Left lung (tissue), 10 donors: ENCODE results near the gene IGSF5. TPM values are rescaled to one million over a fixed set of nuclear protein-coding genes. Genes with fewer than 3 reads are reported as not detected.
A peak's percentile ranks its signal among the peaks of the same experiment; 100 is the strongest.

Source experiments
- ATAC-seq: fragments of 200-7000 bp; cut with Tn5 transposase; one replicate; pipeline ENCODE4 v1.9.1; 2020; ENCODE audit warnings: moderate library complexity
- DNase-seq, 4 donors: peaks; one replicate each; pipeline ENCODE4 v3.0.0-alpha.2; 2013 to 2020
- H3K27ac ChIP-seq, 2 donors: fragments of 200-600 bp; sonication (generic) in 1 of 2; one replicate each; pipeline versions ENCODE4 v1.5.0 to v1.8.0; 2020 to 2021
- H3K27me3 ChIP-seq, 2 donors: fragments of 200-600 bp; sonication (generic) in 1 of 2; one replicate each; pipeline versions ENCODE4 v1.5.0 to v1.8.0; 2020 to 2021
- H3K36me3 ChIP-seq, 2 donors: fragments of 200-600 bp; sonication (generic) in 1 of 2; one replicate each; pipeline versions ENCODE4 v1.5.0 to v1.8.0; 2020 to 2021
- H3K4me1 ChIP-seq, 2 donors: fragments of 200-600 bp; one replicate each; pipeline ENCODE4 v1.8.0; 2021
- H3K4me3 ChIP-seq, 2 donors: fragments of 200-600 bp; sonication (generic) in 1 of 2; one replicate each; pipeline versions ENCODE4 v1.5.0 to v1.8.0; 2020 to 2021; ENCODE audit warnings: mild to moderate bottlenecking in 1 of 2
- H3K9me3 ChIP-seq, 2 donors: fragments of 200-600 bp; sonication (generic) in 1 of 2; one replicate each; pipeline versions ENCODE4 v1.5.0 to v1.8.0; 2020 to 2021
- intact Hi-C, 2 donors: fragments of 100-400 bp; cut with DNase I; formaldehyde crosslinking; loops; one replicate each; pipeline versions ENCODE4 v1.11.2 to v1.14.2; 2022
- polyA plus RNA-seq, 6 donors: library from polyadenylated mRNA; unstranded; fragments of 120-200 nt; gene quantifications; one replicate each; pipeline ENCODE4 v1.2.1, GENCODE V29; 2013; ENCODE audit not compliant: insufficient read length in 6 of 6
- total RNA-seq, 2 donors: library from RNA; stranded (reverse); fragmentation: NEBNext Ultra II Directional; extraction: Animal tissue kit (Norgen Biotek cat#: 25700); gene quantifications; one replicate each; pipeline ENCODE4 v1.2.1, GENCODE V29; 2021
- TF ChIP-seq, protein P1 (sequence below), 2 donors: fragments of 200-600 bp; sonication (generic) in 1 of 2; IDR thresholded peaks; one replicate each; pipeline versions ENCODE4 v1.5.0 to v1.8.0; 2021; ENCODE audit warnings: antibody characterized with exemption in 2 of 2
- donor health status: DM: no; HTN: yes; CAD: no.
- donor health status: DM: no; HTN: no; CAD: no.

The IGSF5 gene
- total and polyA plus RNA-seq, 8 donors: 0.24 to 0.70 (median 0.39) TPM; not detected in 2

DNA sequence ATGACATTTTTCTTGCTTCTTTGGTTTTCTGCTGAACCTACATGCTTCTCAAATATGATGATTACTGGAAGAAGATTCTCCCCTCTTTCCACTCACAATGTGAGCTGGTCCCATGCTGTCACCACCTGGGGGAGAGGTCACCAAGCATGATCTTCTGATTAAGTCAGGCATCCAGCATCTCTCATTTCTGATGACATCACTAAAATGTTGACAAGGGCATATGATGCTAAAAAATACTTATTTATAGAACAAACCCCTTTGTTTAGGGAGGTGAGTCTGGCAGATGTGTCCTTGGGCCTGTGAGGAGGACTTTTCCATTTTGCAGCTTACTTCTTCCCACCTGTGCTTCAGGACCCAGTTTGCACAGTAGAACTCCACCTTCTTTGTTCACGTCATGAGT lies 80.3 kb downstream of the IGSF5 start:
- TF ChIP-seq, protein P1, sequence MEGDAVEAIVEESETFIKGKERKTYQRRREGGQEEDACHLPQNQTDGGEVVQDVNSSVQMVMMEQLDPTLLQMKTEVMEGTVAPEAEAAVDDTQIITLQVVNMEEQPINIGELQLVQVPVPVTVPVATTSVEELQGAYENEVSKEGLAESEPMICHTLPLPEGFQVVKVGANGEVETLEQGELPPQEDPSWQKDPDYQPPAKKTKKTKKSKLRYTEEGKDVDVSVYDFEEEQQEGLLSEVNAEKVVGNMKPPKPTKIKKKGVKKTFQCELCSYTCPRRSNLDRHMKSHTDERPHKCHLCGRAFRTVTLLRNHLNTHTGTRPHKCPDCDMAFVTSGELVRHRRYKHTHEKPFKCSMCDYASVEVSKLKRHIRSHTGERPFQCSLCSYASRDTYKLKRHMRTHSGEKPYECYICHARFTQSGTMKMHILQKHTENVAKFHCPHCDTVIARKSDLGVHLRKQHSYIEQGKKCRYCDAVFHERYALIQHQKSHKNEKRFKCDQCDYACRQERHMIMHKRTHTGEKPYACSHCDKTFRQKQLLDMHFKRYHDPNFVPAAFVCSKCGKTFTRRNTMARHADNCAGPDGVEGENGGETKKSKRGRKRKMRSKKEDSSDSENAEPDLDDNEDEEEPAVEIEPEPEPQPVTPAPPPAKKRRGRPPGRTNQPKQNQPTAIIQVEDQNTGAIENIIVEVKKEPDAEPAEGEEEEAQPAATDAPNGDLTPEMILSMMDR (IDR thresholded peaks at IDR 0.05): no peak
- Histone ChIP-seq H3K36me3 (no peaks in the 10 kb centered on the region), H3K4me3 (no peak overlapping the region), H3K4me1 (no peaks in the 10 kb centered on the region), H3K9me3 (no peaks in the 10 kb centered on the region), H3K27ac (no peak overlapping the region), H3K27me3 (no peaks in the 10 kb centered on the region)
- ATAC-seq: no peak
- intact Hi-C loops: no loop called here
- DNase-seq: no peak

DNA sequence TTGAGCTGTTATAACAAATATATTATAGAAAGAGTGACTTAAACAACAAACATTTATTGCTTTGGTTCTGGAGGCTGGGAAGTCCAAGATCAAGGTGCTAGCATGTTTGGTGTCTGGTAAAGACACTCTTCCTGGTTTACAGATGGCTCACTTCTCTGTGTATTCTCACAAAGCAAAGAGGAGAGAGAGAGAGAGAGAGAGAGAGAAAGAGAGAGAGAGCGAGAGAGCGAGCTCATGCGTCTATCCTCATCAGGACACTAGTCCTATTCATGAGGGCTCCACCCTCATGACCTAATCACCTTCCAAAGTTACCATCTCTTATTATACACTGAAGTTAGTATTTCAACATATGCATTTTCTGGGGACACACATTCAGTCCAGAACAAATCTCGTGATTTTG lies 89.6 kb downstream of the IGSF5 start:
- intact Hi-C loops: no loop called here
- ATAC-seq (no peak), DNase-seq (no peak)
- Histone ChIP-seq H3K36me3 (no peaks in the 10 kb centered on the region), H3K4me3 (no peak overlapping the region), H3K27me3 (no peaks in the 10 kb centered on the region), H3K4me1 (no peaks in the 10 kb centered on the region), H3K9me3 (no peaks in the 10 kb centered on the region), H3K27ac (no peak overlapping the region)
- TF ChIP-seq, protein P1 (IDR thresholded peaks at IDR 0.05): no peak

DNA sequence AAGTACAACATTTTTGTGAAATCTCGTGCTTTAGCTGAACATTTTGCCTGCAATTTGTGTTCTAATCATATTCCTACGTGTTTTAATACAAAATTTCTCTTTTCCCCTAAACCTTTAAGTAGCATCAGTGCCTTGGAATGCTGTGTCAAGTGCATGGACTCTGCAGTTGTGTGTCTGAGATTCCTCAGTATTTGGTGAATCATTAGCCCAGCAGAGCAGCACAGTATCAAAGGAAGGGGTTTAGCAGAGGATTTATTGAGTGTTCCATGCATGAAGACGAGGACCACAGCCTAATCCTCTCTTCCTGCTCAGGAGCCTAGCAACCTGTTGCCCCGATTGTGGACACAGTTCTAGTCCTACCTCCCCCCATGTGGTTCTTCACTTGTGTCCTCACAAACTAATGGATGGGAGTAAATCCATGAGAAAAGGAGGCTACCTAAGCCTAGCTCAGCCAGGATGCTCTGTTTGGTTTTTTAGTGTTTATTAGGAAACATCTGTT lies 92.9 kb downstream of the IGSF5 start:
- Histone ChIP-seq H3K4me1 (no peaks in the 10 kb centered on the region), H3K27me3 (peaks cover 0 to 9% of the 10 kb centered on the region in 2 donors), H3K36me3 (no peaks in the 10 kb centered on the region), H3K27ac (no peak overlapping the region), H3K4me3 (no peak overlapping the region), H3K9me3 (no peaks in the 10 kb centered on the region)
- TF ChIP-seq, protein P1 (IDR thresholded peaks at IDR 0.05): no peak
- ATAC-seq (no peak), DNase-seq (no peak)
- intact Hi-C loops: no loop called here

DNA sequence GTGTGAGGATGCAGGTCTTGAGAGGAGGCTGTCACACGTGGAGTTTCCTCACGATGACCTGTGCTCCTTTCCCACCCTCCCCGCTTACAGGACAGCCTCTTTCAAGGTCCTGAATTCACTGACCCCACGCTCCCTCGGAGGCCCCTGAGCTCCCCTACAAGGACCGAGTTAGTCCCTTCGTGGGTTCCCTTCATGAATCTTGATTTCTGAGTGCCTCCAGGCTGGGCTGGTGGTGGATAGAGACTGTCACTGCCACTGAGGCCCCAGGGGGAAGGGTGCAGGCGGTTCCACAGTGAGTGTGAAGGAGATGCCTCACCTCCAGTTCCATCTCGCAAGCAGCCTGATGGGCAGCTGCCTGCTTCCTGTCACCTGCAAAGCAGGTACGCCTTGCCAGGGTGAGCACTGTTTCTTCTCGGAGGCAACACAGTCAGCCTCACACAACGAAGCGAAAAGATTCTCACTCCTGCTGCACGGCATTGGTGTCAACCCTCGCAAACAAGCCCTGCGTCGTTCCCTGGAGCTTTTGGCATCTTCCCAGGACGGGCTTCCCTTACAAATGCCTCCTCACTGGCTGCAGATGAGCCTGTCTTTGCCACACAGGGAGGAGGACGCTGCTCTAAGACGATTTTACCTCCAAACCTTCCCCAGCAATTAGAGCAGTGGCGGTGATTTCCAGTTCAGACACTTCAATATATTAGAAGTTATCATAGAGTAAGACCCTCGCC lies 95.6 kb downstream of the IGSF5 start:
- TF ChIP-seq, protein P1 (IDR thresholded peaks at IDR 0.05): no peak
- H3K4me1 ChIP-seq: no peaks in the 10 kb centered on the region
- H3K36me3 ChIP-seq: no peaks in the 10 kb centered on the region
- peaks cover 0 to 9% of the 10 kb centered on the region in 2 donors for H3K27me3 ChIP-seq
- no peaks in the 10 kb centered on the region for H3K9me3 ChIP-seq
- intact Hi-C loops: no loop called here
- ATAC-seq: no peak
- peak in 1 of 4 donors; percentile 8 for DNase-seq
- no peak overlapping the region for H3K4me3 ChIP-seq
- no peak overlapping the region for H3K27ac ChIP-seq

DNA sequence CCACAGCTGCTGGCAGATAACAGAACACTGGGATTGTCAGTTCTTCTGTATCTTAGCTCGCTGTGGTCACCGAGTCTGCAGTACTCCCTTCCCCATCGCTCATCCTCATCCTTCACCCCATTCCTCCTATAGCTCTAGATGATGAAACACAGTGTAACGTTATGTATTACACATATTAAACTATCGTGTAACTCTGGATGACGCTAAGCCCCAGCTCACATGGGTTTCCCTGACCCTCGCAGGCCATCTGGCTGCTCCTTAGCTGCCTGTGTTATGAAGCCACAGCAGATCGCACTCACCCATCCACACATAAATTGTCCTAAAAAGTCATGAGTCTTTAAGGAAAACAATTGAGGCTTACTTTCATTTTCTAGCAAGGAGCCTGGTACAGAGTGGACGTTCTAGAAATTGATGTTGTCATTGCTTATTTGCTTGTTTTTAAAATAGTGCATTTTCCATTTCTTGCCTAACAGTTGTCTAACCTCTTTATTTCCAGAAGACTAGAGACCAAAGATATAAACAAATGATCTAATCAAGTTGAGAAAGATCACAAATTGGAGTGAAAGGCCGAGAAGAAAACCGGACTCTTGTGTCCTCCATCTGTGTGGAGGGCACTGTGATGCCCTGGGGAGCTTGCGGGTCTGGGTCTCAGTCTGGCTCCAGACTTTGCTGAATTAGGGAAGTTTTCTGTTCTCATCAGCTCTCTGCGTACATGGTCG lies 97.9 kb downstream of the IGSF5 start:
- Histone ChIP-seq H3K4me3 (no peak overlapping the region), H3K9me3 (no peaks in the 10 kb centered on the region), H3K4me1 (no peaks in the 10 kb centered on the region), H3K36me3 (no peaks in the 10 kb centered on the region), H3K27ac (no peak overlapping the region), H3K27me3 (peaks cover 0 to 9% of the 10 kb centered on the region in 2 donors)
- DNase-seq (no peak), ATAC-seq (no peak)
- intact Hi-C loops: no loop called here
- TF ChIP-seq, protein P1 (IDR thresholded peaks at IDR 0.05): no peak
